Tibial nerve (tissue), 4 donors: ENCODE results near the gene OGFOD1.

Experiments
- EP300 ChIP-seq, 2 donors: sonication (generic); formaldehyde crosslinking; IDR thresholded peaks; one replicate each; pipeline ENCODE4 v1.6.1; 2017; ENCODE audit warnings: antibody characterized with exemption in 2 of 2, mild to moderate bottlenecking in 1 of 2
- POLR2A ChIP-seq, 2 donors: fragments of 450-650 bp; IDR thresholded peaks; one replicate each; pipeline ENCODE4 v1.6.1; 2017; ENCODE audit warnings: antibody characterized with exemption in 2 of 2, mild to moderate bottlenecking in 2 of 2, moderate library complexity in 2 of 2
- TF ChIP-seq, protein P1 (sequence below), 5 experiments: fragments of 200-600 bp in 3 of 5; fragments of 450-650 bp in 2 of 5; sonication (generic) in 3 of 5; IDR thresholded peaks; one replicate each; pipeline ENCODE4 v1.5.1; 2016 to 2019; ENCODE audit warnings: antibody characterized with exemption in 5 of 5, mild to moderate bottlenecking in 3 of 5, moderate library complexity in 2 of 5

DNA sequence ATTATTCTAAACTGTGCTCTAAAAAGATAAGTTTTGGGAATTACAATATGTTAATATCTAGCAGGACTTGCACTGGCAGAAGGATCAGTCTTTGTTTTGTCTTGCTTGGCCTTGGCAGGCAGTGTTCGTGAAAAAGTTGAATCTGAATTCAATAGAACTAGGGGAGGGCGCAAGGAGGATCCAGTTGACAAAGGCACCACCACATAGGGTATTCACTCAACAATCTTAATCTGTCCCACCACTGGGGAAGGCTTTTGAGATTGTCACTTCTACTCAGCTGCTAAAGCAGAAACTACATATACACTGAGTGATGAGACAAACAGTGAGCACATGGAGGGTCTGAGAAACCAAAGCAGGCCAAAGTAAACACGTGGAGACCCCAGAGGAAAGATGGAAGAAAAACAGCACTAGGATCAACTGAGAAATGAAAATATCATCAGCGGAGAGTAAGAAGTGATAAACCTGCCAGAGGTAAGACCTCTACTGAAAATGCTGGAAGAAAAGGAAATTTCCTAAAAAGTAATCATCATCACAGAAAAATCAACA, 28.4 kb upstream of the OGFOD1 start:
- no peak for TF ChIP-seq POLR2A (IDR thresholded peaks at IDR 0.05)
- TF ChIP-seq, protein P1, sequence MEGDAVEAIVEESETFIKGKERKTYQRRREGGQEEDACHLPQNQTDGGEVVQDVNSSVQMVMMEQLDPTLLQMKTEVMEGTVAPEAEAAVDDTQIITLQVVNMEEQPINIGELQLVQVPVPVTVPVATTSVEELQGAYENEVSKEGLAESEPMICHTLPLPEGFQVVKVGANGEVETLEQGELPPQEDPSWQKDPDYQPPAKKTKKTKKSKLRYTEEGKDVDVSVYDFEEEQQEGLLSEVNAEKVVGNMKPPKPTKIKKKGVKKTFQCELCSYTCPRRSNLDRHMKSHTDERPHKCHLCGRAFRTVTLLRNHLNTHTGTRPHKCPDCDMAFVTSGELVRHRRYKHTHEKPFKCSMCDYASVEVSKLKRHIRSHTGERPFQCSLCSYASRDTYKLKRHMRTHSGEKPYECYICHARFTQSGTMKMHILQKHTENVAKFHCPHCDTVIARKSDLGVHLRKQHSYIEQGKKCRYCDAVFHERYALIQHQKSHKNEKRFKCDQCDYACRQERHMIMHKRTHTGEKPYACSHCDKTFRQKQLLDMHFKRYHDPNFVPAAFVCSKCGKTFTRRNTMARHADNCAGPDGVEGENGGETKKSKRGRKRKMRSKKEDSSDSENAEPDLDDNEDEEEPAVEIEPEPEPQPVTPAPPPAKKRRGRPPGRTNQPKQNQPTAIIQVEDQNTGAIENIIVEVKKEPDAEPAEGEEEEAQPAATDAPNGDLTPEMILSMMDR (IDR thresholded peaks at IDR 0.05), result no peak
- TF ChIP-seq EP300 (IDR thresholded peaks at IDR 0.05), result no peak
